PC-9 (cell line): ENCODE measurements around the gene SYT1. TPM values are rescaled to one million over a fixed set of nuclear protein-coding genes. Genes with fewer than 3 reads are reported as not detected.

Experiments
- BruUV-seq: library from RNA; stranded (reverse); fragments of 400-500 nt; replicated peaks from 2 replicates; lab custom pipeline; 2021; lab: Mats Ljungman, UMichigan
- CTCF ChIA-PET: fragments of 300-600 bp; sonication (Branson Sonifier 250); formaldehyde crosslinking; loops from one replicate; lab custom pipeline; 2022; ENCODE audit warnings: antibody characterized with exemption; lab: Charles Lee
- POLR2A ChIA-PET: fragments of 300-600 bp; sonication (Branson Sonifier 250); formaldehyde crosslinking; loops from one replicate; lab custom pipeline; 2022; ENCODE audit warnings: antibody characterized with exemption; ENCODE audit not compliant: unreplicated experiment; lab: Charles Lee
- DNase-seq, 2 experiments: peaks; one replicate each; pipeline versions ENCODE4 v3.0.0 to v3.0.0-alpha.2; 2015 to 2022; ENCODE audit warnings: mixed read lengths in 1 of 2
- H2AFZ ChIP-seq: fragments of 200-600 bp; sonication (generic); 2 replicates; pipeline ENCODE4 v1.8.1; 2017; ENCODE audit warnings: antibody characterized with exemption
- H3F3A ChIP-seq: fragments of 200-600 bp; sonication (generic); 2 replicates; pipeline ENCODE4 v1.8.1; 2017; ENCODE audit warnings: antibody characterized with exemption, mild to moderate bottlenecking, low read depth; ENCODE audit not compliant: insufficient read depth
- H3K27ac ChIP-seq: fragments of 200-600 bp; sonication (generic); 2 replicates; pipeline ENCODE4 v1.6.1; 2016; ENCODE audit warnings: mixed run types
- H3K27me3 ChIP-seq: fragments of 200-600 bp; sonication (generic); 2 replicates; pipeline ENCODE4 v1.6.1; 2016; ENCODE audit warnings: low read depth, mixed run types; ENCODE audit not compliant: insufficient read depth
- H3K36me3 ChIP-seq: fragments of 200-600 bp; sonication (generic); 2 replicates; pipeline ENCODE4 v1.6.1; 2016; ENCODE audit warnings: low read depth, mixed run types
- H3K4me1 ChIP-seq: fragments of 200-600 bp; sonication (generic); replicated peaks from 2 replicates; pipeline ENCODE4 v1.6.1; 2016; ENCODE audit warnings: mixed run types; ENCODE audit not compliant: insufficient read depth
- H3K4me2 ChIP-seq: fragments of 200-600 bp; sonication (generic); 2 replicates; pipeline ENCODE4 v1.6.1; 2017; ENCODE audit warnings: mixed run types
- H3K4me3 ChIP-seq: fragments of 200-600 bp; sonication (generic); 2 replicates; pipeline ENCODE4 v1.6.1; 2016; ENCODE audit warnings: mixed run types
- H3K79me2 ChIP-seq: fragments of 200-600 bp; sonication (generic); 2 replicates; pipeline ENCODE4 v1.6.1; 2017; ENCODE audit warnings: low read depth, mixed run types
- H3K9me2 ChIP-seq: fragments of 200-600 bp; sonication (generic); 2 replicates; pipeline ENCODE4 v1.8.1; 2017; ENCODE audit warnings: mild to moderate bottlenecking; ENCODE audit not compliant: insufficient read depth
- H3K9me3 ChIP-seq: fragments of 200-600 bp; sonication (generic); 2 replicates; pipeline ENCODE4 v1.8.1; 2016; ENCODE audit warnings: low read depth; ENCODE audit not compliant: insufficient read depth
- H4K20me1 ChIP-seq: fragments of 200-600 bp; sonication (generic); 2 replicates; pipeline ENCODE4 v1.8.1; 2017; ENCODE audit not compliant: insufficient read depth
- CTCF ChIP-seq: fragments of 200-600 bp; sonication (generic); conservative IDR thresholded peaks from 2 replicates; pipeline ENCODE4 v1.6.1; 2017; ENCODE audit warnings: mixed run types, antibody characterized with exemption, mild to moderate bottlenecking, moderate library complexity
- EZH2 ChIP-seq: fragments of 200-600 bp; sonication (generic); IDR thresholded peaks from 2 replicates; pipeline ENCODE4 v1.8.0; 2017; ENCODE audit warnings: antibody characterized with exemption, low read depth
- intact Hi-C: fragments of 100-400 bp; cut with micrococcal nuclease; formaldehyde crosslinking; loops from one replicate; pipeline ENCODE4 v1.10.0; 2022; ENCODE audit not compliant: unreplicated experiment
- total RNA-seq: library from RNA; stranded (reverse); gene quantifications from 2 replicates; pipeline ENCODE4 v1.2.3, GENCODE V29; 2021

The SYT1 gene
- total RNA-seq, 1 experiment from 2014 or later: 1.2 TPM

DNA sequence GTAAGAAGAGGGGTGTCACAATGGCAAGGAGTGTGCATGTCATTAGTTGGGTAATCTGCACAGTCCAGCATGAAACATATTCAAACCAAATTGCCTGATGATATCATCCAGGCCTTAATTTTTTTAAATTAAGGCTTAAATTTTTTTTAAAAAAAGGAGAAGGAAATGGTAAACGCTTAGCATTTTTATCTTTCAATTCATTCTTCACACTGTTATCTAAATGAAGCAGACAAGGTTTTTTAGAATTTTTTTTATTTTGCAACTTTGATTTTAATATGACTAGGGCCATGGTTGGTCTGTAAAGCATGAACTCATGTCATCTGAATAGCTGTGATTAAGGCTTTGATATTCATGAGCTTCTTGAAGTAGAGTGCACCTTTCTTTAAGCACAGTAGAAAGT is 362.5 kb downstream of the SYT1 start:
- CTCF ChIA-PET: no interaction called here
- BruUV-seq: no TSS peak

DNA sequence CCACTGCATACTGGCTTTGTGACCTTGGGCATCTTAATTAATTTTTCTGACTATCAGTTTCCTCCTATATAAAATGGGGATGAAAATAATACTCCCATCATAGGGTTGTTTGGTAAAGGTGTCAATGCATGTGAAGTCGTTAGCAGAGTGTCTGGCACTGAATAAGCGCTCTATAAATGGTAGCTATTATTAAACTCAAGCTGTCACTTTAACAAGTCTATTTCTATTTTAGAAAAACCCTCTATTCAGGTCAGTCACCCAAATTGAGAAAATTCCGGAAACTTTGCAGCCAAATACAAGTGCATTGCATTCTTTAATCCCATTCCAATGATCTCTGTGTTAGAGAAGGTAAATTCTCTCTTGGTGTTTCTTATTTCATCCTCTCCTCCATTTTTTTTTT is 363.1 kb downstream of the SYT1 start:
- H3K4me3 ChIP-seq: no peak overlapping the region
- BruUV-seq: no TSS peak
- CTCF ChIA-PET: no interaction called here

More for the DNA sequence above, 362.5 kb downstream of the SYT1 start:
- H2AFZ ChIP-seq: no peak overlapping the region
- TF ChIP-seq CTCF: no peak
- no peak for TF ChIP-seq EZH2
- intact Hi-C loops: no loop called here
- no peaks in the 10 kb centered on the region for H3K79me2 ChIP-seq
- H3K9me3 ChIP-seq: no peaks in the 10 kb centered on the region
- POLR2A ChIA-PET: no interaction called here
- H3K4me3 ChIP-seq: no peak overlapping the region
- H3K9me2 ChIP-seq: no peaks in the 10 kb centered on the region
- no peak for DNase-seq
- H3K4me1 ChIP-seq: no peaks in the 10 kb centered on the region
- no peaks in the 10 kb centered on the region for H3K27me3 ChIP-seq
- H3K27ac ChIP-seq: no peak overlapping the region
- H3K4me2 ChIP-seq: no peak overlapping the region
- H3F3A ChIP-seq: no peaks in the 10 kb centered on the region
- H3K36me3 ChIP-seq: no peaks in the 10 kb centered on the region
- H4K20me1 ChIP-seq: no peaks in the 10 kb centered on the region

DNA sequence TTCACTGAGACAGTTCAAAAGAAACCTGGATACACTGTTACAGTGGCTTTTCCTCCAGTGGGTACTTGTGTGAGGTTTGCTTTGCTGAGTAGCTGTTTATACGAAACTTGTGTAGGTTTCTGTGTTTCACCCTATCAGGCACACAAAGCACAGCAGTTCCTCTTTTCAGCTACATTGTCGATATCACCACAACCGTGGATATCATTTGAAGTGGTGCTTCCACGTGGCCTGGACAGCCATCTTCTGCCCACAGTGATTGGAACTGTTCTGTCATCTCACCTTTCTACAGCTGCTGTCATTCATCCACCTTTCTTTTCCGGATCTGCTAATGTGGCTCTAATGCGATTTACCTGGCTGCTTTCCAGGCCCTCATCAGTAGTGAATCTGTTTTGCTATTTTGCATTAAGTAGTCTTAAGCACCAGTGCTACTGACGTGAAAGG is 368.8 kb downstream of the SYT1 start:
- no peak for TF ChIP-seq EZH2
- TF ChIP-seq CTCF: no peak
- H3K27ac ChIP-seq: no peak overlapping the region
- no peaks in the 10 kb centered on the region for H3K4me1 ChIP-seq
- H2AFZ ChIP-seq: no peak overlapping the region
- BruUV-seq: no TSS peak
- H3K27me3 ChIP-seq: no peaks in the 10 kb centered on the region
- H4K20me1 ChIP-seq: no peaks in the 10 kb centered on the region
- no peaks in the 10 kb centered on the region for H3K79me2 ChIP-seq
- no peaks in the 10 kb centered on the region for H3K9me2 ChIP-seq
- POLR2A ChIA-PET: no interaction called here
- no peaks in the 10 kb centered on the region for H3K9me3 ChIP-seq
- H3K4me2 ChIP-seq: no peak overlapping the region
- H3K4me3 ChIP-seq: no peak overlapping the region
- CTCF ChIA-PET: no interaction called here
- intact Hi-C loops: no loop called here
- H3K36me3 ChIP-seq: no peaks in the 10 kb centered on the region
- no peaks in the 10 kb centered on the region for H3F3A ChIP-seq
- no peak for DNase-seq

More for the DNA sequence above, 363.1 kb downstream of the SYT1 start:
- no peaks in the 10 kb centered on the region for H3K79me2 ChIP-seq
- H3K9me2 ChIP-seq: no peaks in the 10 kb centered on the region
- TF ChIP-seq CTCF (no peak), EZH2 (no peak)
- H2AFZ ChIP-seq: no peak overlapping the region
- no peaks in the 10 kb centered on the region for H3K36me3 ChIP-seq
- no peak for DNase-seq
- H3K27ac ChIP-seq: no peak overlapping the region
- intact Hi-C loops: no loop called here
- H3K4me2 ChIP-seq: no peak overlapping the region
- no peaks in the 10 kb centered on the region for H3K27me3 ChIP-seq
- no peaks in the 10 kb centered on the region for H3F3A ChIP-seq
- H4K20me1 ChIP-seq: no peaks in the 10 kb centered on the region
- H3K9me3 ChIP-seq: no peaks in the 10 kb centered on the region
- no peaks in the 10 kb centered on the region for H3K4me1 ChIP-seq
- POLR2A ChIA-PET: no interaction called here
